NCI-H1092 (cell line): ENCODE data around the gene MROH2A.
"Not testable (repeated sequence)": the region's sequence is repeated elsewhere in the genome, so short reads cannot be mapped to it uniquely, and the experiment has no call there.

Experiments
- DNase-seq: peaks from one replicate; lab custom pipeline; 2025; lab: John Stamatoyannopoulos, UW

Gene MROH2A

DNA sequence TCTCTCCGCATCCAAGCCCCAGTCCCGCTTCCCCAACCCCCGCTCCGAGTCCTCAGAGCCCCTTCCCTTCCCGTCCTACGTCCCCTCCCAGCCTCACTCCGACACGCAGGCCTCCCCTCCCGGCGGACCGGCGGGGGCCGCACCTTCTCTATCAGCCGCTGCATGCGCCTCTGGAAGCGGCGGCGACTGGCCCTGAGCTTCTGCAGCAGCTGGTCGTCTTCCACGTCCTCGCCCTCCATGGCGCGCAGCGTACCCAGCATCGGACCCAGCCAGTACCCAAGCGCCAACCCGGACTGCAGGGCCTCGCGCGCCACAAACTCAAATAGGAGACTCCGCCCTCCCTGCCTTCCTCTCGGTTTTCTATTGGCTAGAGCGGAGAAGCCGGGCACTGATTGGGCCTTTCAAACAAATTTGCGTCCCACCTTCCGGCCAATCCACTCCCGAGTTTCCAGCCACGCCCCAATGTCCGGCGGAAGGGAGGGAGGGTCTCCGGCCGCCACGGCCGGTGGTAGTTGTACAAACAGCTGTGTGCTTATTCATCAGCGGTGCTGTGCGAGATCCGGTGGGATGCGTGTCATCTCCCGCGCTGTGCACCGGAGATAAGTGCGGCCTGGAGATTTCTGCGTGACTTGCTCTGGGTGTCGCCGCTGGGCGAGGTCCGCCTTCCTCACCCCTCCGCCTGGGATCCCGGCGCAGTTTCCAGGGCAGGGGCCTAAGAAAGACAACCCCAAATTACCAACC is 76.3 kb downstream of the MROH2A start, which contains the start of gene HJURP:
Gene HJURP, minus strand, starts transcription at position 295 of the 741 bp plus-strand sequence. Its CDS starts 35 bp downstream, at position 260.
- peak; percentile 94 for DNase-seq

DNA sequence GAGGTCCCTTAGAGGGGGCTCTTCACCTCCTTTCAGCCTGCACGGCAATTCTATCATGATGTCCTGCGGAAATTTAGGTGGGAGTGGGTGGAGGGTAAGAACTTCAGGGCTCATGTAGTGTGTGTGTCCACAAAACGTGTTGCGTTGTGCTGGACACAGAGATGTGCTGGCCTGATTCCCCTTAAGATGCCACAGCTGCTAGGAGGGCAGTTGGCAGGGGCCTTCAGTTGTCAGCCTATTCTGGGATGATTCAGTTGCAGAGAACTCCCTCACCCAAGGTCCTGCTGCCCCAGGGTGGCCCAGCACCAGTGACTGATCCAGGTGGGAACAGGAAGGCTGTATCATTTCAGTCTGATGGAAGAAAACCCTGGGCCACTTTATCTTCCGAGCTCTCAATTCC is 77.2 kb downstream of the MROH2A start:
- no peak for DNase-seq

DNA sequence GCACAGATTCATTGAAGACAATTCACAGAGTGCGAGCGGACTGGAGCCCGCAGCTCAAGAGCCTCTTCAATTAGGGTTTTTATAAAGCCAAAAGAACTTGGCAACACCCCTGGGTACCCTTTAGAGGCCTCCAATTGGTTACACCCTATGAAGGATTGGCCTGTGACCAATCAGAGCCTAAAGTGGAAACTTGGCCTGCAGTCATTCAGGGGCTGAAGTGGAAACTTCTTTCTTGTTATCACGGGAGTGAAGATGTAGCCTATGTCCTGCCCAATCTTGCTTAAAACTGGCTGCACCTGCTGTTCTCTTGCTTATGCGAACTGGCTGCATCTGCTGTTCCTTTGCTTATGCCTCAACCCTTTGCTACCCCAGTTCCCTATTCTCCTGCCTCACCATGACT is 78.1 kb downstream of the MROH2A start:
- no peak for DNase-seq

DNA sequence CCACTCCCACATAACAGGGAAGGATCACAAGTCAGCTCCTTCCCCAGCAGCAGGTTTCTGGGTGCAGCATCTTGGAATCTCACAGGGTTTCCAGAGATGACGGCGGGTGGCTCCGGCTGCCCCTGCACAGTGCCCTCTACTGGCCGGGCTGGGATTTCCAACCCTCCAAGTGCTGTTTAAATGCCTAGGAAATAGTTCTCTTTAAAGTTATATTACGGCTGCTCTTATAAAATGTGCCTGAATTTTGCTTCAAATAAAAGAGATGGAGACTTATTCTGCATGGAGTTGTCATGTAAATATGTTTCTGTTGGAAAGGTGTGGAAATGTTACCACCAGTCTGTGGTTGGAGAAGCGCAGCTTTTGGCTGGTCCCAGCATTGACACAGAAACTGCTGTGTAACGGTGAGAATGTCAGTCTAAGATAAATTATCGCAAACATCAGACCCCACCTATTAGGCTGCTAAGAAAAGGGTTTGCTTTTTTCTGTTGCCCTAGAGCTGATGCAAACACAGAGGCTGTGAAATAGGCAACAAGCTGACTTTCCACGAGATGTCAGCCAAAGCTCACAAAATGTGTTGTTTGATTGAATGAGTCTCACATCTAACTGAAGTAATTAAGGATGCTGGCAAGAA is 79.5 kb downstream of the MROH2A start:
- DNase-seq = no peak

DNA sequence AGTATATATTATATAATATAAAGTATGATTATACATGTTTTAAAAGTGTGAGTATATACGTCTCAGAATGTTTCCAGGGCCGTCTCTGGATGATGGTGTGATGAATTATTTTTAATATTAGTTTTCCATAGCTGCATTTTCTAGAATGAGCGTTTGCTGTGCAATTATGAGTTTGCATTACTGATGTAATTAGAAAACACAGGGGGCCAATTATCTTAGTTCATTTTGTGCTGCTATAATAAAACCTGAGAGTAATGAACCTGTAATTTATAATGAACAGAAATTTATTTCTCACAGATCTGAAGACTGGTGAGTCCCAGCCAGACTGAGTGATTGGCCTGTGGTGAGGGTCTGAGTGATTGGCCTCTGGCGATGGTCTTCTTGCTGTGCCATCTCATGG is 80.2 kb downstream of the MROH2A start:
- DNase-seq = no peak

DNA sequence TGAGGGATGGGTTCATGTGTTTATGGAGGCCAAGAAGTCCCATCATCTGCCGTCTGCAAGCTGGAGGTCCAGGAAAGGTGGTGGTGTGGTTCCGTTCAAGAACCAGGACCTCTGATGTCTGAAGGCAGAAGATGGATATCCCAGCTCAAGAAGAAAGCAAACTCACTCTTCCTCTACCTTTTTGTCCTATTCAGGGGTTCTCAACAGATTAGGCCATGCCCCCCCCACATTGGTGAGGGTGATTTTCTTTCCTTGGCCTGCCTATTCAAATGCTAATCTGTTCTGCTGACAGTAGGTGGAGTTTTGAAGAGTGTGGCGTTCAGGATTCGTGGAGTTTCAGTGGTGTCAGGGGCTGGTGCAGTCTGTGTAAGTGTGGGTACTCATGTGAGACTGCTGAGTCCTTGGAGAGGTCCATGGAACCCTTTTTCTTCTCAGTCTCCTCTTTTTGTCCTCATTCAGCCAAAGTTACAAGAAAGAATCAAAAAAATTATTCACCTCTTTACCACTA is 84.2 kb downstream of the MROH2A start:
- no peak for DNase-seq

DNA sequence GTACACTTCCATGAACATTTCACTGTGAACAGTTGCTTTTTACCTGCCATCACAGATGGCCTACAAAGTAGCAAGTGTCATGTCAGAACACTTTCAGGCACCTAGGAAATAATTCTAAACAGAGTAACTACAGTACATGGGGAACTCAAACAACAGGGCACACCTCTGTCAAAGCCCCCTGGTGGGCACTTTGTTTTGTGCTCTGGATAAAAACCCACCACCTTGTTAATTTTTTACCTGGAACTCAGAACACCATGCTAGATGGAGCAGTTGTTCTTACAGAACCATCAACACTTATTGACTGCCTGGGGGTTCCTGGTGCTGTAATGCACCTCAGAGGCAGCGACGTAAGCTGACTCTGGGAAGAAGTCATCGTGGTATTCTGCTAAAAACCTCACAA is 87.7 kb downstream of the MROH2A start:
- DNase-seq = no peak

DNA sequence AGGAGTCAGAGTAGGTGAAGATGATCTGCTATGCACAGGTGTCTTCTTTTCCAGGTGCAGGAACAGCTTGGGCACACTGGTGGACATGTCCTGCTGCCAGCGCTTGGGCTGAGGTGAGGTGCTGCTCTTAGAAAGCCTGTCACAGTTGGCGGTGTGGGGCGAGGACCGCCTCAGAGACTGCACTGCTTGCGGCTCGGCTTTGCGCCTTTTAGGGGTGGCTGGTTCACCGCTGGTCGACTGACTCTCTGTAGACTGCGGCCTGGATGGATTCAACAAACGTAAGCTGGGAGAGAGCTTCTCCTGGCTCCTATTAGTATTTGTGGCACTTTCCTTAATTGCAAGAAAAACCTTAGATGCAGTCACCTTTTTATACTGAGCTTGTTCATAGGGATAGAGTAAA is 88.3 kb downstream of the MROH2A start:
- no peak for DNase-seq

DNA sequence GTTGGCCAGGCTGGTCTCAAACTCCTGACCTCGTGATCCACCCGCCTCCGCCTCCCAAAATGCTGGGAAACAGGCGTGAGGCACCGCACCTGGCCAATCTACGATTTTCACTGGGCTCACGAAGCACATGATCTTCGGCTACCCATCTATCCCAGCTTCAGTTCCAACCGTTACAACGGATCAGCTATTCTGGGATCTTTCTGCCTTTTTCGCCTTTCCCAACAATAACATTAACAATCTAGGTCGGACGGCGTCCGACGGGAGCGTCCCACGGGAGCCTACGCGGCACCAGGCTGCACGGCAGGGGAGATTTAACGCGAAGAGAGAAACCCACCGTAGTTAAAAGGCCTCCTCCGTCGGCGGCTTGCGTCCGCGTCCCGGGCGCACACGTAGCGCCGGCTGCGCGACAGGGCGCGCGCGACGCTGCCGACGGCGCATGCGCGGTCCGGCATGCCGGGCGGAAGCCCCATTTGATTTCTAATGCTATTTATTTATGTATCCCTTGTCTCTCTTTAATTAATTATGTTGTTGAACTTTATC is 89.9 kb downstream of the MROH2A start, which contains the start of gene MSL3B:
Gene MSL3B, minus strand, starts transcription at position 394 of the 540 bp plus-strand sequence.
- DNase-seq = no peak

DNA sequence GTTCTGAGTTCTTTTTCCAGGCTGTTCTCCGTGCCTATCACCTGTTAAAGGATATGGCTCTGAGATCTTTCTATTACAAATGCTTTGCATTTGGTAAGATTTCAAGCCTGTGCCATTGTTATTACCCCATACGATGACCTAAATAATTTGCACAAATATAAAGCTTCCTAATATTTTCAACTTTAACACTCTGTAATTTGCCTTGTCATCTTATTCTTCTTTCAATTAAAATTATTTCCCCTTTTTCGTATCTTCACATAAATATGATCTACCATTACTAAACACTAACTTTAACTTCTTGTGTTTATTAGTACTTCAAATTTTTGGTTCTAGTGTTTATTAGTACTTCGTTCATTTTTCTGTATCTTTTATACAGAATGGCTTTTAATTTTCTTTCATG is 93.3 kb downstream of the MROH2A start:
- DNase-seq = no peak

DNA sequence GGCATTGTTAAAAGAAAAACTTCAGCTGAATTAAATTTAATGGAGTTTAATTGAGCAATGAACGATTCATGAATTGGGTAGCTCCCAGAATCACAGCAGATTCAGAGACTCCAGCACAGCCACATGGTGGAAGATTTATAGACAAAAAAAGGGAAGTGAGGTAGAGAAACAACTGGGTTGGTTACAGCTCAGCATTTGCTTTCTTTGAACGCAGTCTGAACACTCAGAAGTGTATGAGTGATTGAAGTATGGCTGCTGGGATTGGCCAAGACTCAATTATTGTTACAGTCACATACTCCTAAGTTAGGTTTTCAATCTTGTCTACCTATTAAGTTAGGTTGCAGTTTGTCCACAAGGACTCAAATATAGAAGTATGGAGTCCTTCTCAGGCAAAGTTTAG is 94.0 kb downstream of the MROH2A start:
- DNase-seq = not testable (repeated sequence)

DNA sequence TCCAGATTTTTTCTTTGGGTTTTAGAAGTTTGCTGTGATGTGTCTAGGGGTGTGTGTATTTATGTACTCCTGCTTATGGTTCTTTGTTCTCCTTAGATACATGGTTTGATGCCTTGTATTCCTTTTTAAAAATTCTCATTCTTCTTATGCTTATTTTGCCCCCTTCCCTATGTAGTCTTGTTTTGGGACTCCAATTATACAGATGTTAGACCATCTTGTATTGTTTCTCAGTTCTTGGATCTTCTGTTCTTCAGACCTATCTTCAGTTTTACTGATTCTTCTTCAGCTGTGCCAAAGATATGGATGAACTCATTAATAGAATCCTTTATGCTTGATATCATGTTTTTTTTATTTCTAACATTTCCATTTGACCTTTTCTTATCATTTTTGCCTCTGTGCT is 104.2 kb downstream of the MROH2A start:
- no peak for DNase-seq
